Fibroblast of skin of back (primary cell): Measurements from ENCODE around the gene MLC1. TPM values are rescaled to one million over a fixed set of nuclear protein-coding genes. Genes with fewer than 3 reads are reported as not detected.

ENCODE experiments used
- DNase-seq: peaks from one replicate; pipeline ENCODE4 v3.0.0-alpha.2; 2013
- polyA plus RNA-seq, 2 experiments: library from polyadenylated mRNA; unstranded; fragments of 120-200 nt; gene quantifications; one replicate each; pipeline ENCODE4 v1.2.1, GENCODE V29; 2013; ENCODE audit not compliant: insufficient read length in 2 of 2

The MLC1 gene
- not detected for polyA plus RNA-seq (2013, experiment 1 of 2; ENCODE audit: insufficient read length)
- not detected for polyA plus RNA-seq (2013, experiment 2 of 2; ENCODE audit: insufficient read length)

GRCh38 chr22:50085211-50085972, at the start of gene MLC1:
MLC1 (minus strand) TSS chr22:50085426; CDS start chr22:50084902, 524 bp downstream.
- no peak for DNase-seq

GRCh38 chr22:50134481-50134880, 49.3 kb upstream of the MLC1 start:
- DNase-seq = no peak

GRCh38 chr22:50131894-50132293, 46.7 kb upstream of the MLC1 start:
- no peak for DNase-seq

- DNase-seq = no peak
These were observed 44.0 kb upstream of the MLC1 start for GRCh38 chr22:50129121-50129736.

- no peak for DNase-seq
These were observed 39.8 kb upstream of the MLC1 start for GRCh38 chr22:50125029-50125428.

- DNase-seq = no peak
These were observed 37.9 kb upstream of the MLC1 start for GRCh38 chr22:50123119-50123518.

- no peak for DNase-seq
These were observed 36.0 kb upstream of the MLC1 start for GRCh38 chr22:50121202-50121740.

GRCh38 chr22:50119768-50120251, 34.6 kb upstream of the MLC1 start:
- DNase-seq = no peak

- no peak for DNase-seq
These were observed 34.0 kb upstream of the MLC1 start for GRCh38 chr22:50119169-50119767.

DNA sequence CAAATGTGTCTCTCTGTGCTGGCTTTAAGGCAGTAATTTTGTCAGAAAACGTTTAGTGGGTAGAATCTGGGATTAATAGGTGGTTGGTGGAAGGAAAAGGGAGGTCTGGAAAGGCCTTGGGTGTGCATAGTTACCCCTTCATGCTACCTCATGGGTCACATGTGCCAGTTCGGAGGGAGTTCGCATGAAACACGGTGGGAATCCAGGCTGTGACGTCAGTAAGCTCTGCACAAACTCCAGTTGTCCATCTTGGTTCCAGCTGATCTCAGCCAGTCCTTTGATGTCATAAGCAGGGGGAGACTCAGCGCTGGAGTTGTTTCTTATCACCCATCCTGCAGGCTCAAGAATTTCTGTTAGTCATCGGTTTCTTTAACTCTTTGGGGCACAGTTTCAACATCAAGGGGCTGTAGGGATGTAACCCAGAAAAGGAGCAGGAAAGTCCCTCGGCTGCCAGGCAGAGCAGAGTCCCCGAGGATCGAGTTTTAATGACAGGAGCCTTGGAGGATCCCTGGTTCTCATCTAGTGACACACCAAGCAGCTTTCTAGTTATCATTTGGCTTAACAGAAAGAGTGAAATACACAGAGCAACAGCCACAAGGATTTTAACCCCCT, 33.4 kb upstream of the MLC1 start:
- DNase-seq = peak; percentile 77

DNA sequence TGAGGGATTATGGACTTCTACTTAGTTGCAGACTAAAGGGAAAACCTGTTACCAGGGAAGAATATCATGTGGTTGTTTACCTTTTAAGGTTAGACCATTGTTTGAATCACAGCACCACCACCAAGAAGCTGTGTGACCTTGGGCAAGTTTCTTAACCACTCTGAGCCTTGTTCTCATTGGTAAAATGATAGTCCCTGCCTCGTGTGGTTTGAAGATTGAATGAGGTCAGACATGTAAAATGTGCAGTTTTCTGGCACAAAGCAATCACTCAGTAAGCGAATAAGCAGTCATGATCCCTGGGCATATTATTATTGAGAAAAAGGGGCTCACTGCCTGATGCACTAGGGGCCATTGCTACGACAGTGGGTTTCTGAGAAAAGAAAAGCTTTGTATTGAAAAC, 32.9 kb upstream of the MLC1 start:
- DNase-seq = peak; percentile 22

DNA sequence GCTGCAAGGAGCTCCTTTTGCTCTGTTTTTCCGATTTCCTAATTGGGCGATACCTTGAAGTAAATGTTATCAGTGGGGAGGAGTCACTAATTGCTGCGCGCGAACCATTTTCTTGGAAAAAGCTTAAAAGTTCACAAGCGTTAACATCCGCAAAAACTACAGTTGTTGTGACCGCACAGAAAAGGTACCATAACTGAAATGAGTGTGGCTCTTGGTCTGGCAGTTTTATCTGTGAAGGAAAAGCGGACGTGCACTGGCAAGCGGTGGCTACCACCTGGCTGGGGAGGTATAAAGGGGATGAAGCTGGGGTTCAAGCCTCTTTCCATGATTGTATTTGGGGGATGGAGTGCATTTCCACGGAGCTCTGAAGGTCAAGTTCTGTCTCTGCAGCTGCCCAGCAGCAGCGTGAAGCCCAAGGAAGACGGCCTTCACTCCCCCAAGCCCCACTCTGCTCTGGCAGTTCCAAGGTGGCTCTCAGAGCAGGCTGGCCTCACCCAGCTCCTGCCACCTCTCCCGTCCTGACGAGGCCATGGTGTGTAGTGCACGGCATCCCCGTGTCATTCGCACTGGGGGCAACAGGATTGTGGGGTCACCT, 32.0 kb upstream of the MLC1 start:
- no peak for DNase-seq

- no peak for DNase-seq
These were observed 30.5 kb upstream of the MLC1 start for GRCh38 chr22:50115693-50116092.

DNA sequence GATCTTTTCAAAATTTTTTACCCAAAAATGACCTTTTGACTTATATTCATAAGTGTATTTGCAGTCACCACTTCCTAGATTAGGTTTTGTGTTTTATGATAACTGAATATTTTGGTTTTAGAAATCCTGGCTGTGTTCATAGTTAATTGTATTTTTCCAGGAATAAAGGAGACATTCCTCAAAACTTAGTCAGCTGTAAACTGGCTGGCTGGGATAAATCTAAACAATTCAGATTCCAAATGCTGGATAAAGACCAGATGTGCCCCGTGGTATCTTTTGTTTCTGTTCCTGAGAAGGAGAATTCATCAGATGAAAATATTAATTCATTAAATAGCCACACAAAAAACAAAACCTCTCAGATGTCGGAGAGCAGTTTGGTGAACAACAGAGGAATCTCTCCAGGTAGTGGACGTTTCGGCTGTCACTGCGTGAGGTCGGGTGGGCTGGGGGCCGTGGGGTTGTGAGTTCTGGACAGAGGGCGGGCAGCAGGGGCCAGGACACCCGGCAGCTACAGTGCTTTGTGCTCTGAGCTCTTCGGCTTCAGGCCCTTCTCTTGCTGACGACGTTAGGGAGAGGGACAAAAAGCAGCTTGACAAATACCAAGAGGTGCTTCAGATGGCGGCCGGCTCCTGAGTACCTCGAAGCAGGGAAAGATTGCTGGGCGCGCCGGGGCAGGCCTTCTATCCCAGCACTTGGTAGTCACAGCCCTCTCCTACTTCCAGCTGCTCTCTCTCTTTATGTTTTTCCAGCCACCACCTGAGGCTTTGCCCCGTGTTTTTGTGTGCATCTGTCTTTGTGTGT, 29.2 kb upstream of the MLC1 start:
- peak; percentile 82 for DNase-seq

DNA sequence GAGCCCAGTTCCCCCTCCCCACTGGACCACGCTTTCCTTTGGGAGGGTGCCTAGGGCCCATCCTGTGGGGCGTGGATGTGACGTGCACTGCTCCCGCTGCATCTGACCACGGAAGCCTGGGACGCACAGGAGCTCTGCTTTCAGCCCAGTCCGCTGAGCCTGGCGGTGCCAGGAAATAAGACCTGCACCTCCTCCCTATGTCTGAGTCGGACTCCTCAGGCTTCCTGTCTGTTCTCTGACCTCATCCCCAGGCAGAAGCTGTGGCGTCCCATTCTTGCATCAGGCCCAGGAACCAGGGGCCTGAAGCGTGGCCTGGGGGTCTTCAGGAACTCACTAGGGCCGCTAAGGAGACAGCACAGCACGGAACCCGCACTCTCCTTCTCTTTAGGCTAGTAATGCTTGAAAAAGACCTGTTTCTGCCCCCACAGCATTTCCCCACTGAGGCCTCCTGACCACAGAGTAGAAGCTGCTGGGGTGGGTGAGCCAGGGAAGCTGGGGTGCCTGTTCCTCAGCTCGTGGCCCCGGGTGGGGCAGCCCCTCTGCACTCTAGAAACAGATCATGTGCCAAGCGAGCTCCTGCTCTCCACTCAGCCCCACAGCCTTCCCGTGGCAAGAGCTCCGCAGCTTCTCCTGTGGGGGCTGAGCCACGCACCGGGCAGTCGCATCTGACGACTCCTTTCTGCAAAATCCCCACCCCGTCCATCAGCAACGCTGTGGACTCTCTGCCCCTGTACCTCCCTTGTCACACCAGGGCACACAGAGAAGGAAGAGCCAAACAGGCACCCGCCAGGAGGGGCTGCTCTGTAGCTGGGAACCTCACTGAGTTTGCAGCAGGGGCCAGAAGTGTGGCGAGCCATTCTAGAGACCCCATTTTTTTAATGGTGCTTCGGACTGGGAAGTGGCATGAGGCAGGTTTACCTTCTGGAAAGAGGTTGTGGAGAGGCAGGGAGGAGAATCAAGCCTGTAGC, 27.2 kb upstream of the MLC1 start:
- DNase-seq = peak; percentile 83

- DNase-seq = no peak
These were observed 25.8 kb upstream of the MLC1 start for GRCh38 chr22:50111056-50111455.

- no peak for DNase-seq
These were observed 22.3 kb upstream of the MLC1 start for GRCh38 chr22:50107529-50107928.

GRCh38 chr22:50105208-50106100, 20.2 kb upstream of the MLC1 start:
- DNase-seq = peak; percentile 55

DNA sequence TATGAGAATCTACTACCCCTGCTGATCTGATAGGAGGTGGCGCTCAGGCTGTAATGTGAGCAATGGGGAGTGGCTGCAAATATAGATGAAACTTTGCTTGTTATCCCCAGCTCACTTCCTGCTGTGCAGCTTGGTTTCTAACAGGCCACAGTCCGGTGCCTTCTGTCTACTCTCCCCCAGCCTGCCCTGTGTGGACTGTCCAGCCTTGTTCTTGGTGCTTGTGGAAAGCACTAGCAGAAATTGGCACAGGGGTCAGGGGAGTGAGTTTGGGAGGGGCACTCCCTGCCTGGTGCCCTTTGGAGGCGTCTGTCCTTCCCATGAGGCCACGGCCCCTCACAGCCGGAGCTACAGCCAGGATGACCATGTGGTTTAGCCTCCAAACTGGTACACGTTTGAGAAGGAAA, 18.9 kb upstream of the MLC1 start:
- no peak for DNase-seq
